ENCODE measurements around the gene LMX1A.

LMX1A gene

GRCh38 chr1:165265196-165265838, 91.2 kb downstream of the LMX1A start:
- no peaks in the 10 kb centered on the region for H3F3A ChIP-seq (ENCODE audit: insufficient read depth, low read length)
- no peak overlapping the region for H3K4me3 ChIP-seq (ENCODE audit: low read length)
- TF ChIP-seq EZH2 (optimal IDR thresholded peaks at IDR 0.05; ENCODE audit: low read depth, low read length): no peak
- TF ChIP-seq, protein P1, sequence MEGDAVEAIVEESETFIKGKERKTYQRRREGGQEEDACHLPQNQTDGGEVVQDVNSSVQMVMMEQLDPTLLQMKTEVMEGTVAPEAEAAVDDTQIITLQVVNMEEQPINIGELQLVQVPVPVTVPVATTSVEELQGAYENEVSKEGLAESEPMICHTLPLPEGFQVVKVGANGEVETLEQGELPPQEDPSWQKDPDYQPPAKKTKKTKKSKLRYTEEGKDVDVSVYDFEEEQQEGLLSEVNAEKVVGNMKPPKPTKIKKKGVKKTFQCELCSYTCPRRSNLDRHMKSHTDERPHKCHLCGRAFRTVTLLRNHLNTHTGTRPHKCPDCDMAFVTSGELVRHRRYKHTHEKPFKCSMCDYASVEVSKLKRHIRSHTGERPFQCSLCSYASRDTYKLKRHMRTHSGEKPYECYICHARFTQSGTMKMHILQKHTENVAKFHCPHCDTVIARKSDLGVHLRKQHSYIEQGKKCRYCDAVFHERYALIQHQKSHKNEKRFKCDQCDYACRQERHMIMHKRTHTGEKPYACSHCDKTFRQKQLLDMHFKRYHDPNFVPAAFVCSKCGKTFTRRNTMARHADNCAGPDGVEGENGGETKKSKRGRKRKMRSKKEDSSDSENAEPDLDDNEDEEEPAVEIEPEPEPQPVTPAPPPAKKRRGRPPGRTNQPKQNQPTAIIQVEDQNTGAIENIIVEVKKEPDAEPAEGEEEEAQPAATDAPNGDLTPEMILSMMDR (IDR thresholded peaks at IDR 0.05; ENCODE audit: low read length): no peak
- TF ChIP-seq EZH2phosphoT487 (IDR thresholded peaks at IDR 0.05; ENCODE audit: low read length): no peak
- no peak overlapping the region for H3K9ac ChIP-seq (ENCODE audit: low read length)
- no peaks in the 10 kb centered on the region for H3K4me1 ChIP-seq (ENCODE audit: low read length)
- no peak for DNase-seq
- no peaks in the 10 kb centered on the region for H4K20me1 ChIP-seq (ENCODE audit: insufficient read depth, low read length)
- no peak overlapping the region for H3K27ac ChIP-seq (ENCODE audit: low read length)
- H3K9me2 ChIP-seq (replicated peaks; ENCODE audit: insufficient read depth, low read length): no peaks in the 10 kb centered on the region
- no peak overlapping the region for H2AFZ ChIP-seq (ENCODE audit: low read length)
- no peaks in the 10 kb centered on the region for H3K79me2 ChIP-seq (ENCODE audit: low read length)
- no peaks in the 10 kb centered on the region for H3K9me3 ChIP-seq (replicated peaks; ENCODE audit: insufficient read depth, low read length)
- H3K36me3 ChIP-seq (replicated peaks; ENCODE audit: insufficient read depth, low read length): no peaks in the 10 kb centered on the region
- H3K27me3 ChIP-seq (replicated peaks; ENCODE audit: insufficient read depth, low read length): no peaks in the 10 kb centered on the region
- no peak overlapping the region for H3K4me2 ChIP-seq (ENCODE audit: low read depth, low read length)

GRCh38 chr1:165259706-165260428, 96.6 kb downstream of the LMX1A start:
- Histone ChIP-seq H3K4me2 (ENCODE audit: low read depth, low read length) (no peak overlapping the region), H3K4me1 (ENCODE audit: low read length) (no peaks in the 10 kb centered on the region), H3K27ac (ENCODE audit: low read length) (no peak overlapping the region), H4K20me1 (ENCODE audit: insufficient read depth, low read length) (no peaks in the 10 kb centered on the region), H3F3A (ENCODE audit: insufficient read depth, low read length) (no peaks in the 10 kb centered on the region), H2AFZ (ENCODE audit: low read length) (no peak overlapping the region), H3K9me3 (replicated peaks; ENCODE audit: insufficient read depth, low read length) (no peaks in the 10 kb centered on the region), H3K9ac (ENCODE audit: low read length) (no peak overlapping the region), H3K27me3 (replicated peaks; ENCODE audit: insufficient read depth, low read length) (no peaks in the 10 kb centered on the region), H3K36me3 (replicated peaks; ENCODE audit: insufficient read depth, low read length) (no peaks in the 10 kb centered on the region), H3K79me2 (ENCODE audit: low read length) (no peaks in the 10 kb centered on the region), H3K4me3 (ENCODE audit: low read length) (no peak overlapping the region), H3K9me2 (replicated peaks; ENCODE audit: insufficient read depth, low read length) (no peaks in the 10 kb centered on the region)
- TF ChIP-seq EZH2 (optimal IDR thresholded peaks at IDR 0.05; ENCODE audit: low read depth, low read length) (no peak), EZH2phosphoT487 (IDR thresholded peaks at IDR 0.05; ENCODE audit: low read length) (no peak)
- TF ChIP-seq, protein P1 (IDR thresholded peaks at IDR 0.05; ENCODE audit: low read length): no peak
- DNase-seq: no peak

- no peaks in the 10 kb centered on the region for H3K9me2 ChIP-seq (replicated peaks; ENCODE audit: insufficient read depth, low read length)
- H3F3A ChIP-seq (ENCODE audit: insufficient read depth, low read length): no peaks in the 10 kb centered on the region
- no peaks in the 10 kb centered on the region for H3K27me3 ChIP-seq (replicated peaks; ENCODE audit: insufficient read depth, low read length)
- TF ChIP-seq EZH2 (optimal IDR thresholded peaks at IDR 0.05; ENCODE audit: low read depth, low read length): no peak
- TF ChIP-seq EZH2phosphoT487 (IDR thresholded peaks at IDR 0.05; ENCODE audit: low read length): no peak
- TF ChIP-seq, protein P1 (IDR thresholded peaks at IDR 0.05; ENCODE audit: low read length): no peak
- no peak overlapping the region for H3K4me2 ChIP-seq (ENCODE audit: low read depth, low read length)
- H3K27ac ChIP-seq (ENCODE audit: low read length): no peak overlapping the region
- no peak overlapping the region for H3K9ac ChIP-seq (ENCODE audit: low read length)
- DNase-seq: no peak
- H2AFZ ChIP-seq (ENCODE audit: low read length): no peak overlapping the region
- H3K4me3 ChIP-seq (ENCODE audit: low read length): no peak overlapping the region
- no peaks in the 10 kb centered on the region for H3K79me2 ChIP-seq (ENCODE audit: low read length)
- no peaks in the 10 kb centered on the region for H3K36me3 ChIP-seq (replicated peaks; ENCODE audit: insufficient read depth, low read length)
- H4K20me1 ChIP-seq (ENCODE audit: insufficient read depth, low read length): no peaks in the 10 kb centered on the region
- no peaks in the 10 kb centered on the region for H3K9me3 ChIP-seq (replicated peaks; ENCODE audit: insufficient read depth, low read length)
- H3K4me1 ChIP-seq (ENCODE audit: low read length): no peaks in the 10 kb centered on the region
These were observed 97.3 kb downstream of the LMX1A start for GRCh38 chr1:165259236-165259635.
